DMS53 treated with DMSO at 0.1 percent for 48 hours (cell line): ENCODE data around the gene GAPVD1.
"Not testable (repeated sequence)": the region's sequence is repeated elsewhere in the genome, so short reads cannot be mapped to it uniquely, and the experiment has no call there.

ENCODE experiments used
- DNase-seq: peaks from one replicate; lab custom pipeline; 2025; ENCODE audit not compliant: unreplicated experiment; lab: John Stamatoyannopoulos, UW

Gene GAPVD1

GRCh38 chr9:125304273-125304672 lies 42.6 kb downstream of the GAPVD1 start:
- DNase-seq, result no peak

DNA sequence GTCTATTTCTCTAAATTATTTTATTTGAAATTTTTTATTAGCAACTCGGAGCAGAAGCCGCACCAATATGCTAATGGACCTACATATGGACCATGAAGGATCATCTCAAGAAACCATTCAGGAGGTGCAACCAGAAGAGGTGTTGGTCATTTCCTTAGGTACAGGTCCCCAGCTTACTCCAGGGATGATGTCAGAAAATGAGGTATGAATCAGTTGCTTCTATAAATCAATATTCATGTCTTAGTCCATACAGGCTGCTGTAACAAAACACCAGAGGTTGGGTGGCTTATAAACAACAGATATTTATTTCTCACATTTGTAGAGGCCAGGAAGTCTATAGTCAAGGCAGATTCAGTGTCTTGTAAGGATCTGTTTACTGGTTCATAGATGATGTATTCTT lies 50.8 kb downstream of the GAPVD1 start:
- no peak for DNase-seq

- DNase-seq, result not testable (repeated sequence)
Observed at GRCh38 chr9:125316359-125316758, 54.7 kb downstream of the GAPVD1 start.

DNA sequence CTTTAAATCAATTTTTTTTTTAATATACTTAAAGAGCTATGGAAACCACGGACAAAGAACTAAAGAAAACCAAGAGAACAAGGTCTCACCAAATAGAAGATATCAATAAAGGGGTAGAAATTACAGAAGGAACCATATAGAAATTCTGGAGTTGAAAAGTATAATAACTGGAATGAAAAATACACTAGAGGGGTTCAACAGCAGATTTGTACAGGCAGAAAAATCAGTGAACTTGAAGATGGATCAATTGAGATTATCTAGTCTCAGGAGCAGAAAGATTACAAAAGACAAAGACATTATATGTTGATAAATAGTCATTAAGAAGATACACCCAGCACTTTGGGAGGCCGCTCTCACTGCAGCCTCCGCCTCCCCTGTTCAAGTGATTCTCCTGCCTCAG lies 56.1 kb downstream of the GAPVD1 start:
- no peak for DNase-seq

DNA sequence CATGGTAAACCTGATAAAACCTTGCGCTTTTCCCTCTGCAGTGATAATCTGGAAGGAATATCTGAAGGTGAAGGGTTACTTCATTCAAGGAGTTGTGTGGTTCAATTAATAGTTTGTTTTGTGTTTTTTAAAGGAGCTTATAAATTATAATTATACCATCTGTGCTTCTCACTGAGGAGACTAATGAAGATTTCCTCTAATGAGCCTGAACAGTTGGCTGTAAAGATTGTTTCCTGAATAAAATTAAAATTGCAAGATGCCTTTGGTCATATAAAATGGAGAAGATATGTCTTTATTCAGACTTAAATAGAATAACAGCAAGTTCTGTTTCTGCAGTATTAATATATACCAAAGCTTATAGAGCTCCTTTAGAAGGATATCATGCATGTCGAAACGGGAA lies 59.9 kb downstream of the GAPVD1 start:
- no peak for DNase-seq

- no peak for DNase-seq
Observed at GRCh38 chr9:125323615-125324014, 62.0 kb downstream of the GAPVD1 start.

- DNase-seq, result no peak
Observed at GRCh38 chr9:125325826-125326225, 64.2 kb downstream of the GAPVD1 start.

DNA sequence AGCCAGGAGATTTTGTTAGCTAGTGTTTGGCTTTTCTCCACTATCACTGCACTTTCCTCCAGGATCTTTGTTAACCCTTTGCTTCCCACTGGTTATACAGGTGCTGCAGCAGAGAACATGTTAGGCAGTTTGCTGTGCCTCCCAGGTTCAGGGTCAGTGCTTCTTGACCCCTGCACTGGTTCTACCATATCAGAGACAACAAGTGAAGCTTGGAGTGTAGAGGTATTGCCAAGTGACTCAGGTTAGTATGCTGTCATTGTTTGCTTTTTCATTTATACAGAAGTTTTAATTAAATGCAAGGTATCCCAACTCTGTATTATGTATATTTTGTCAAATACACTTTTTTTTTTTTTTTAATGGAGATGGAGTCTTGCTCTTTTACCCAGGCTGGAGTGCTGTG lies 68.4 kb downstream of the GAPVD1 start:
- no peak for DNase-seq

- DNase-seq, result no peak
Observed at GRCh38 chr9:125330587-125330986, 69.0 kb downstream of the GAPVD1 start.

- no peak for DNase-seq
Observed at GRCh38 chr9:125332527-125332926, 70.9 kb downstream of the GAPVD1 start.

- DNase-seq, result no peak
Observed at GRCh38 chr9:125337236-125337635, 75.6 kb downstream of the GAPVD1 start.

DNA sequence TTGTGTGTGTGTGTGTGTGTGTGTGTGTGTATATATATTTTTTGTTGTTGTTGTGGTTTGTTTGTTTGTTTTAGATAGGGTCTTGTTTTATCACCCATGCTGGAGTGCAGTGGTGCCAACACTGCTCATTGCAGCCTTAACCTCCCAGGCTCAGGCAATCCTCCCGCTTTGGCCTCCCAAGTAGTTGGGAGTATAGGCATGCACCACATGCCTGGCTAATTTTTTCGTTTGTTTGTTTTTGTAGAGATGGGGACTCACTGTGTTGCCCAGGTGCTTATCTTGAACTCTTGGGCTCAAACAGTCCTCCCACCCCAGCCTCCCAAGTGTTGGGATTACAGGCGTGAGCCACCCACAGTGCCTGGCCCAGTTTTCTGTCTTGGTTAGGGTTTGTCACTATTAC lies 77.3 kb downstream of the GAPVD1 start:
- DNase-seq, result no peak

DNA sequence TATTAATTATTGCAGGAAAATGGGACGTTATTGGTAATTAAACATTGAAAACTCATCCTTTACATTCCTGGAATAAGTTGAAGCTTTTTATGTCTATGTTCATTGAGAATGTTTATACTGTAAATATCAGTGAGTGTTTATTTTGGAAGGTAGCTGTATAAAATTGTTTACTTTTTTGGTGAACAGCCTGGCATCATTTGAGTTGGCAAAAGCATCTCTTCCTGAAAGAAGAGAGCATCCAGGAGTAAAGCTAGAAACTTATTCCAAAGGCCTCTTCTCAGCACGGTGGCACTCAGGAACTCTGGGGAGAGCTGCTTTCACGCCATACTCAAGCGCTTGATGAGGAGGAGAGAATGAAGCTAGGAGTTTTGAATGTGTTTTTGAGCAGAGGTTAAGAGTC lies 79.9 kb downstream of the GAPVD1 start:
- peak; percentile 37 for DNase-seq

DNA sequence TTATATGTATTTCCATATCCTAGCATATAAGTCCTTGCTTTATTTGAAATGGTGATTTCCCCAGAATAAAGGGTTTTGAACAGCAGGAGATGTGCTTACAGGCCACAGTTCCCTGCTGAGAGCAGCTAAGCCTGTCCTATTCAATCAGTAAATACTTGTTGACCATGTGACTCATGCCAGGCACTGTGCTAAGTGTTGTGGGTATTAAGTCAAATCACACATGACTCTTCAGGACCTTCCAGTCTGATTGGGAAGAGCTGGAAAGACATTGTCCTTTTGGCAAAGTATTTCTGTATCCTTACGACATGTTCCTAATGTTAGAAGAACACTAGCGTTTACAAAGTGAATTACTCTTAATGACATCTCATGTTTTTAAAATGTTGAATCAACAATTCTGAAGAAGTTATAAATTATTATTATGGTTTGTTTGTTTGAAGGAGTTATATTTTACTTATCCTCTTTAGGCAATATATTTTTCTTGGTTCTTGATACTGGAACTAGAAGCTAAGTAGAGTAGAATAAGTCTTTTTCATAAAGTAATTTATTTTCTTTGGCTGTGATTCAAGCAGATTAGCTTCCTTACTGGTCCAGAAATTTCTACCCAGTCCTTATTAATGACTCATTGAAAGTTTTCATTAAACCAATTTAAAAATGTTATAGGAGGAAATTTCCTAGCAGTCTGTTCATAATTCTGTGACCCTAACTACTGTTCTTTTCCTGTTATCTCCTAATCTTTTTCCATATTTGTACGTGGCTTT lies 82.1 kb downstream of the GAPVD1 start:
- DNase-seq, result peak; percentile 83

DNA sequence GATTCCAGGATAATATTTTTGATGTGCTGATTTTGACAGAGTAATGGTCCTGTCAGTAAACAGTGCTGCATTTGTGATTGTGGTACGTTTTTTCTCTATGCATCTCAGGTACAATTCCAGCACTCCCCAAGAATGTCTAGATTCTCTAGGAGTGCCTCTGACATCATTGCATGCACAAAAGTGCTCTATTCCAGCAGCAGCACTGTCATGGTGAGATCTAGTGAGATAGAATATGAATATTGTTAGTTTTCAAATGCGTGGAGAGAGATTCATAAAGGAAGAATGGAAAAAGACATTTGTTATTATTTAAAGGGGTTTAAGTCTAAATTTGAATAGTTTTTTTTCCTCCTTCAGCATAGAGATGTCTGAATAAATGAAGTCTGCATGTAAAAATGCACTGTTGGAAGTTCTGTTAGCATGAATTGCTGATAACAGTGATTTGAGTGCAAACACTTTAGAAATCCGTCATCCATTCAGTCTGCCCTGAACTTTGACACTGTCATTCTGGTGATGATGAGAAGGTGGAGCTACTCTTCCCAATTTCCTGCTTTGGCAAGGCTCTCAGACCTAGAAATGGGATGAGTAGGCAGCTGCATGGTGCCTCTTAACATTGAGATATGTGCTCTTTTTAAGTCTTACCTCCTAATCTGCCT lies 84.6 kb downstream of the GAPVD1 start:
- DNase-seq, result peak; percentile 73

DNA sequence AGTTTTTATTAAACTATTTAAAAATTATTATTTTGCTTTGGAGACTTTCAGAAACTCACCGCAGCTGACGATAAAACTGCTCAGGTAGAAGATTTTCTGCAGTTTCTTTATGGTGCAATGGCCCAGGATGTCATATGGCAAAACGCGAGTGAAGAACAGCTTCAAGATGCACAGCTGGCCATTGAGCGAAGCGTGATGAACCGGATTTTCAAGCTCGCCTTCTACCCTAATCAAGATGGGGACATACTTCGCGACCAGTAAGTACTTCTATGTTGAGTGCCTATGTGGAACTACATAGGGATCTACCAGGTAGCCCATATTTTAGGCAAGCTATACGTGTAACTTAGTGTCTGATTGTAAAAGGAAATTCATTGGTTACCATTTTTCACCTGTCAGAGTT lies 94.0 kb downstream of the GAPVD1 start:
- no peak for DNase-seq

- no peak for DNase-seq
Observed at GRCh38 chr9:125356032-125356431, 94.4 kb downstream of the GAPVD1 start.

DNA sequence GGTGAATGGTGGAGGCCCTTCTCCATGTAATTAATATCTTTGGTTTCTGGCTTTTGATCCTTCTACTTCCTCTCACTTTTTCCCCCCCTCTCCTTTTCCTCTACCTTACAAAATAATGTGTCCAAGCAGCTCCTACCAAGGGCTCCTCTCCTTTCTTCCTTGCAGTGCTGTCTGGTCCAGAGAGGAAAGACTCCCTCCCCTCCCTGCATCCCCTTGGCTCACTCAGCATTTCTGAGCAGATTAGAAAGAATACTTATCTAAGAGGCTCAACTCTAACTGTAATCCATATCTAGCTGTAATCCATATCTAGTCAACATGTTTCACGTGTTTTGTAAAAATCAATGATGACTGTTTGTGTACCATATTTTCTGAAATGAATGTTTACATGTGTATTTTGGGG lies 97.4 kb downstream of the GAPVD1 start:
- DNase-seq, result no peak

- no peak for DNase-seq
Observed at GRCh38 chr9:125360601-125361000, 99.0 kb downstream of the GAPVD1 start.

GRCh38 chr9:125361837-125362531 lies 100.4 kb downstream of the GAPVD1 start:
- peak; percentile 39 for DNase-seq

- DNase-seq, result no peak
Observed at GRCh38 chr9:125366676-125367075, 105.0 kb downstream of the GAPVD1 start.

GRCh38 chr9:125370786-125371185 lies 109.2 kb downstream of the GAPVD1 start:
- DNase-seq, result no peak
